ENCODE results near the gene PPFIA1.

DNA sequence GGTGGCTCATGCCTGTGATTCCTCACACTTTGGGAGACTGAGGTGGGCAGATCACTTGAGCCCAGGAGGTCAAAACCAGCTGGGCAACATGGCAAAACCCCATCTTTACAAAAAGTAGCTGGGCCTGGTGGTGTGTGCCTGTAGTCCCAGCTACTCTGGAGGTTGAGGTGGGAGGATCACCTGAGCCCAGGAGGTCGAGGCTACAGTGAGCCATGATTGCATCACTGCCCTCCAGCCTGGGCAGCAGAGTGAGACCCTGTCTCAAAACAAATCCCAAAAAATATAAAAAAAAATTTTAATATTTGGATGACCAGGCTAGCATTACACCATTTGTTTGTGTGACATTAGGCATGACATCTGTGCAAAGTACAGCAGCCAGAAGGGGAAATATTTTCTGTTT is 78.1 kb downstream of the PPFIA1 start:
- TF ChIP-seq, protein P1, sequence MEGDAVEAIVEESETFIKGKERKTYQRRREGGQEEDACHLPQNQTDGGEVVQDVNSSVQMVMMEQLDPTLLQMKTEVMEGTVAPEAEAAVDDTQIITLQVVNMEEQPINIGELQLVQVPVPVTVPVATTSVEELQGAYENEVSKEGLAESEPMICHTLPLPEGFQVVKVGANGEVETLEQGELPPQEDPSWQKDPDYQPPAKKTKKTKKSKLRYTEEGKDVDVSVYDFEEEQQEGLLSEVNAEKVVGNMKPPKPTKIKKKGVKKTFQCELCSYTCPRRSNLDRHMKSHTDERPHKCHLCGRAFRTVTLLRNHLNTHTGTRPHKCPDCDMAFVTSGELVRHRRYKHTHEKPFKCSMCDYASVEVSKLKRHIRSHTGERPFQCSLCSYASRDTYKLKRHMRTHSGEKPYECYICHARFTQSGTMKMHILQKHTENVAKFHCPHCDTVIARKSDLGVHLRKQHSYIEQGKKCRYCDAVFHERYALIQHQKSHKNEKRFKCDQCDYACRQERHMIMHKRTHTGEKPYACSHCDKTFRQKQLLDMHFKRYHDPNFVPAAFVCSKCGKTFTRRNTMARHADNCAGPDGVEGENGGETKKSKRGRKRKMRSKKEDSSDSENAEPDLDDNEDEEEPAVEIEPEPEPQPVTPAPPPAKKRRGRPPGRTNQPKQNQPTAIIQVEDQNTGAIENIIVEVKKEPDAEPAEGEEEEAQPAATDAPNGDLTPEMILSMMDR (IDR thresholded peaks at IDR 0.05): no peak
- no peak for TF ChIP-seq REST (IDR thresholded peaks at IDR 0.05)
- no peak for TF ChIP-seq KDM1A (IDR thresholded peaks at IDR 0.05; ENCODE audit: low read depth)
- TF ChIP-seq CBX8 (IDR thresholded peaks at IDR 0.05): no peak
- no peak for TF ChIP-seq BHLHE40 (IDR thresholded peaks at IDR 0.05; ENCODE audit: low read depth, low read length)
- TF ChIP-seq BCL3 (IDR thresholded peaks at IDR 0.05): no peak
- TF ChIP-seq POLR2A (IDR thresholded peaks at IDR 0.05; ENCODE audit: low read length): no peak
